ENCODE data around the gene CPLX1.

- no peak for TF ChIP-seq POLR2A (IDR thresholded peaks at IDR 0.05)
- no peak for TF ChIP-seq EP300 (IDR thresholded peaks at IDR 0.05)
- TF ChIP-seq CTCF (IDR thresholded peaks at IDR 0.05) = no peak
These were observed 64.8 kb downstream of the CPLX1 start for GRCh38 chr4:761086-761485.

Data from ovary (tissue), 3 donors.